Keratinocyte (primary cell): ENCODE measurements around the gene RAB4A. TPM values are rescaled to one million over a fixed set of nuclear protein-coding genes. Genes with fewer than 3 reads are reported as not detected.

Source experiments
- DNase-seq: peaks from one replicate; pipeline ENCODE4 v3.0.0-alpha.2; 2011; ENCODE audit warnings: low read depth, missing footprints, low spot score
- FAIRE-seq: peaks from 2 replicates; lab custom pipeline; 2011; peaks lifted over from hg19 to GRCh38; lab: Jason Lieb, UNC
- H2AFZ ChIP-seq: 2 replicates; pipeline ENCODE4 v1.6.0; 2012; ENCODE audit warnings: low read length, control low read depth, inconsistent platforms; ENCODE audit not compliant: control insufficient read depth
- H3K27ac ChIP-seq: 2 replicates; pipeline ENCODE4 v1.5.1; 2011; ENCODE audit warnings: low read length; ENCODE audit not compliant: control insufficient read depth, insufficient read depth
- H3K27me3 ChIP-seq: 3 replicates; pipeline ENCODE4 v1.6.0; 2011; ENCODE audit warnings: low read length; ENCODE audit not compliant: control insufficient read depth, insufficient read depth; ENCODE audit errors: extremely low read depth
- H3K36me3 ChIP-seq, 2 experiments: 2 replicates in 1 of 2; 3 replicates in 1 of 2; pipeline ENCODE4 v1.5.1; 2011; ENCODE audit warnings: low read length in 2 of 2, mild to moderate bottlenecking in 1 of 2; ENCODE audit not compliant: control insufficient read depth in 2 of 2, insufficient read depth in 2 of 2; ENCODE audit errors: extremely low read depth in 1 of 2
- H3K4me1 ChIP-seq: 3 replicates; pipeline ENCODE4 v1.5.1; 2011; ENCODE audit warnings: low read length; ENCODE audit not compliant: control insufficient read depth, insufficient read depth; ENCODE audit errors: extremely low read depth
- H3K4me2 ChIP-seq: 3 replicates; pipeline ENCODE4 v1.6.0; 2011; ENCODE audit warnings: low read depth, low read length; ENCODE audit not compliant: control insufficient read depth, insufficient read depth; ENCODE audit errors: extremely low read depth
- H3K4me3 ChIP-seq, 3 experiments: fragments of 200-600 bp in 1 of 3; sonication (generic) in 1 of 3; 2 replicates in 2 of 3; 3 replicates in 1 of 3; pipeline ENCODE4 v1.5.1; 2011 to 2016; ENCODE audit warnings: low read length in 3 of 3, mild to moderate bottlenecking in 3 of 3, control low read depth in 2 of 3, inconsistent platforms in 1 of 3, low read depth in 1 of 3, mixed read lengths in 1 of 3, mixed run types in 1 of 3, moderate library complexity in 1 of 3; ENCODE audit not compliant: control insufficient read depth in 2 of 3, insufficient read depth in 2 of 3; ENCODE audit errors: extremely low read depth in 1 of 3
- H3K79me2 ChIP-seq: 2 replicates; pipeline ENCODE4 v1.6.0; 2012; ENCODE audit warnings: low read length; ENCODE audit not compliant: control insufficient read depth, insufficient read depth
- H3K9ac ChIP-seq: 3 replicates; pipeline ENCODE4 v1.6.0; 2011; ENCODE audit warnings: low read length; ENCODE audit not compliant: control insufficient read depth, insufficient read depth; ENCODE audit errors: extremely low read depth
- H3K9me1 ChIP-seq: 3 replicates; pipeline ENCODE4 v1.6.0; 2011; ENCODE audit warnings: low read length; ENCODE audit not compliant: control insufficient read depth, insufficient read depth; ENCODE audit errors: extremely low read depth
- H3K9me3 ChIP-seq: 2 replicates; pipeline ENCODE4 v1.5.1; 2012; ENCODE audit warnings: low read depth, low read length; ENCODE audit not compliant: control insufficient read depth
- H4K20me1 ChIP-seq: 3 replicates; pipeline ENCODE4 v1.6.0; 2011; ENCODE audit warnings: low read length; ENCODE audit not compliant: control insufficient read depth, insufficient read depth; ENCODE audit errors: extremely low read depth
- EZH2 ChIP-seq: IDR thresholded peaks from one replicate; pipeline ENCODE4 v1.6.1; 2012; ENCODE audit warnings: inconsistent platforms, mild to moderate bottlenecking, low read length, moderate library complexity
- dilution Hi-C: fragments of 300-500 bp; cut with MboI; formaldehyde crosslinking; loops from one replicate; pipeline ENCODE4 v1.7.0; 2020; ENCODE audit warnings: low sequenced_read_pairs; ENCODE audit not compliant: extremely low pct_ligation_motif_present
- polyA plus RNA-seq, 5 experiments: library from polyadenylated mRNA; depleted of rRNA in 3 of 5; stranded (reverse) in 3 of 5; stranded (forward) in 1 of 5; unstranded in 1 of 5; fragments of >200 nt; gene quantifications; 1 replicate in 1 of 5; 2 replicates in 3 of 5; 3 replicates in 1 of 5; pipeline versions ENCODE4 v1.2.1 to v1.2.3, GENCODE V29; 2011 to 2012; ENCODE audit warnings: missing spikeins in 2 of 5, low read depth in 1 of 5, low replicate concordance in 1 of 5
- TF ChIP-seq, protein P1 (sequence below), 3 experiments: IDR thresholded peaks in 1 of 3; conservative IDR thresholded peaks in 1 of 3; optimal IDR thresholded peaks in 1 of 3; 2 replicates in 2 of 3; 3 replicates in 1 of 3; pipeline versions ENCODE3 to v1.5.1; 2011; ENCODE audit warnings: low read length in 3 of 3, mild to moderate bottlenecking in 3 of 3, moderate library complexity in 2 of 3, control low read depth in 1 of 3, inconsistent platforms in 1 of 3; ENCODE audit not compliant: insufficient read depth in 2 of 3; ENCODE audit errors: extremely low read depth in 1 of 3

RAB4A gene
- polyA plus RNA-seq, 1 donor (not counting 4 experiments of a cell fraction or from before 2014, with no cell fraction given): 54.7 TPM

DNA sequence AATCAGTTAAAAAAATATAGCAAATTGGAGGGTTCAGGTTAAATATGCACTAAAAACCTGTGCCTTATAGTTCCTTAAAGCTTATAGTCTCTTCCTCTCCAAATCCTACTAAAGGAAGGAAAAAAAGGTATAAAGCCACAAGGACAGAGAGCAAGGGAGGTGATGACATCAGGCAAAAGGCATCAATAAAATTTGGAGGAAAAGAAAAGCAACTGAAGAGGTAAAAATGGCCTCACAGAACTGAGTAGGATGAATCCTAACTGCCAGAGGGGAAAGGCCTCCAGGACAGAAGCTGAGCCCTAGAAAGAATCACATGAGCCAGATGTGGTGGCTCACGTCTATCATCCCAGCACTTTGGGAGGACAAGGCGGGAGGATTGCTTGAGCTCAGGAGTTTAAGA is 63.8 kb downstream of the RAB4A start:
- H3K4me2 ChIP-seq: no peak overlapping the region
- no peak for TF ChIP-seq EZH2
- TF ChIP-seq, protein P1, sequence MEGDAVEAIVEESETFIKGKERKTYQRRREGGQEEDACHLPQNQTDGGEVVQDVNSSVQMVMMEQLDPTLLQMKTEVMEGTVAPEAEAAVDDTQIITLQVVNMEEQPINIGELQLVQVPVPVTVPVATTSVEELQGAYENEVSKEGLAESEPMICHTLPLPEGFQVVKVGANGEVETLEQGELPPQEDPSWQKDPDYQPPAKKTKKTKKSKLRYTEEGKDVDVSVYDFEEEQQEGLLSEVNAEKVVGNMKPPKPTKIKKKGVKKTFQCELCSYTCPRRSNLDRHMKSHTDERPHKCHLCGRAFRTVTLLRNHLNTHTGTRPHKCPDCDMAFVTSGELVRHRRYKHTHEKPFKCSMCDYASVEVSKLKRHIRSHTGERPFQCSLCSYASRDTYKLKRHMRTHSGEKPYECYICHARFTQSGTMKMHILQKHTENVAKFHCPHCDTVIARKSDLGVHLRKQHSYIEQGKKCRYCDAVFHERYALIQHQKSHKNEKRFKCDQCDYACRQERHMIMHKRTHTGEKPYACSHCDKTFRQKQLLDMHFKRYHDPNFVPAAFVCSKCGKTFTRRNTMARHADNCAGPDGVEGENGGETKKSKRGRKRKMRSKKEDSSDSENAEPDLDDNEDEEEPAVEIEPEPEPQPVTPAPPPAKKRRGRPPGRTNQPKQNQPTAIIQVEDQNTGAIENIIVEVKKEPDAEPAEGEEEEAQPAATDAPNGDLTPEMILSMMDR (optimal IDR thresholded peaks at IDR 0.05 in 1 of 3, IDR thresholded peaks at IDR 0.05 in 1 of 3, conservative IDR thresholded peaks at IDR 0.05 in 1 of 3; ENCODE audit: extremely low read depth in 1 of 3, insufficient read depth in 2 of 3, low read length in 3 of 3): no peak
- no peak for DNase-seq
- no peak overlapping the region for H3K9ac ChIP-seq
- H3K27me3 ChIP-seq: no peaks in the 10 kb centered on the region
- peaks cover 2% of the 10 kb centered on the region for H3K9me1 ChIP-seq
- H3K27ac ChIP-seq: no peak overlapping the region
- FAIRE-seq: no peak
- H3K79me2 ChIP-seq: peaks cover 21% of the 10 kb centered on the region
- H3K36me3 ChIP-seq: peaks cover 0 to 2% of the 10 kb centered on the region in 2 experiments
- H3K4me1 ChIP-seq: no peaks in the 10 kb centered on the region
- H3K4me3 ChIP-seq: no peak overlapping the region
- dilution Hi-C loops: no loop called here
- no peak overlapping the region for H2AFZ ChIP-seq
- H4K20me1 ChIP-seq: no peaks in the 10 kb centered on the region
- H3K9me3 ChIP-seq: no peaks in the 10 kb centered on the region

GRCh38 chr1:229336345-229336744 is 65.4 kb downstream of the RAB4A start:
- H3K9me1 ChIP-seq: peaks cover 3% of the 10 kb centered on the region
- H3K4me1 ChIP-seq: no peaks in the 10 kb centered on the region
- no peak overlapping the region for H3K9ac ChIP-seq
- no peak overlapping the region for H2AFZ ChIP-seq
- no peaks in the 10 kb centered on the region for H3K27me3 ChIP-seq
- no peak overlapping the region for H3K4me2 ChIP-seq
- DNase-seq (no peak), FAIRE-seq (no peak)
- no peaks in the 10 kb centered on the region for H4K20me1 ChIP-seq
- TF ChIP-seq, protein P1 (optimal IDR thresholded peaks at IDR 0.05 in 1 of 3, IDR thresholded peaks at IDR 0.05 in 1 of 3, conservative IDR thresholded peaks at IDR 0.05 in 1 of 3; ENCODE audit: extremely low read depth in 1 of 3, insufficient read depth in 2 of 3, low read length in 3 of 3): no peak
- no peak for TF ChIP-seq EZH2
- H3K36me3 ChIP-seq: peaks cover 0 to 2% of the 10 kb centered on the region in 2 experiments
- peaks cover 28% of the 10 kb centered on the region for H3K79me2 ChIP-seq
- no peaks in the 10 kb centered on the region for H3K9me3 ChIP-seq
- no peak overlapping the region for H3K27ac ChIP-seq
- dilution Hi-C loops: no loop called here
- H3K4me3 ChIP-seq: no peak overlapping the region
